Measurements from ENCODE around the gene KIF22.

GRCh38 chr16:29769507-29769906 lies 21.0 kb upstream of the KIF22 start:
- TF ChIP-seq POLR2A (IDR thresholded peaks at IDR 0.05; ENCODE audit: low read length) (no peak), GATA1 (IDR thresholded peaks at IDR 0.05; ENCODE audit: low read depth, low read length) (no peak)
